ENCODE data around the gene CSHL1.

GRCh38 chr17:63960430-63960829 lies 49.4 kb upstream of the CSHL1 start:
- TF ChIP-seq POLR2AphosphoS5 (IDR thresholded peaks at IDR 0.05), result no peak
- no peak for TF ChIP-seq CTCF (IDR thresholded peaks at IDR 0.05)
- no peak for TF ChIP-seq POLR2A (IDR thresholded peaks at IDR 0.05)

All from upper lobe of left lung (tissue), 4 donors.